Measurements from ENCODE around the gene CARD9.
"Not testable (repeated sequence)": the region's sequence is repeated elsewhere in the genome, so short reads cannot be mapped to it uniquely, and the experiment has no call there.

The CARD9 gene, protein sequence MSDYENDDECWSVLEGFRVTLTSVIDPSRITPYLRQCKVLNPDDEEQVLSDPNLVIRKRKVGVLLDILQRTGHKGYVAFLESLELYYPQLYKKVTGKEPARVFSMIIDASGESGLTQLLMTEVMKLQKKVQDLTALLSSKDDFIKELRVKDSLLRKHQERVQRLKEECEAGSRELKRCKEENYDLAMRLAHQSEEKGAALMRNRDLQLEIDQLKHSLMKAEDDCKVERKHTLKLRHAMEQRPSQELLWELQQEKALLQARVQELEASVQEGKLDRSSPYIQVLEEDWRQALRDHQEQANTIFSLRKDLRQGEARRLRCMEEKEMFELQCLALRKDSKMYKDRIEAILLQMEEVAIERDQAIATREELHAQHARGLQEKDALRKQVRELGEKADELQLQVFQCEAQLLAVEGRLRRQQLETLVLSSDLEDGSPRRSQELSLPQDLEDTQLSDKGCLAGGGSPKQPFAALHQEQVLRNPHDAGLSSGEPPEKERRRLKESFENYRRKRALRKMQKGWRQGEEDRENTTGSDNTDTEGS

DNA sequence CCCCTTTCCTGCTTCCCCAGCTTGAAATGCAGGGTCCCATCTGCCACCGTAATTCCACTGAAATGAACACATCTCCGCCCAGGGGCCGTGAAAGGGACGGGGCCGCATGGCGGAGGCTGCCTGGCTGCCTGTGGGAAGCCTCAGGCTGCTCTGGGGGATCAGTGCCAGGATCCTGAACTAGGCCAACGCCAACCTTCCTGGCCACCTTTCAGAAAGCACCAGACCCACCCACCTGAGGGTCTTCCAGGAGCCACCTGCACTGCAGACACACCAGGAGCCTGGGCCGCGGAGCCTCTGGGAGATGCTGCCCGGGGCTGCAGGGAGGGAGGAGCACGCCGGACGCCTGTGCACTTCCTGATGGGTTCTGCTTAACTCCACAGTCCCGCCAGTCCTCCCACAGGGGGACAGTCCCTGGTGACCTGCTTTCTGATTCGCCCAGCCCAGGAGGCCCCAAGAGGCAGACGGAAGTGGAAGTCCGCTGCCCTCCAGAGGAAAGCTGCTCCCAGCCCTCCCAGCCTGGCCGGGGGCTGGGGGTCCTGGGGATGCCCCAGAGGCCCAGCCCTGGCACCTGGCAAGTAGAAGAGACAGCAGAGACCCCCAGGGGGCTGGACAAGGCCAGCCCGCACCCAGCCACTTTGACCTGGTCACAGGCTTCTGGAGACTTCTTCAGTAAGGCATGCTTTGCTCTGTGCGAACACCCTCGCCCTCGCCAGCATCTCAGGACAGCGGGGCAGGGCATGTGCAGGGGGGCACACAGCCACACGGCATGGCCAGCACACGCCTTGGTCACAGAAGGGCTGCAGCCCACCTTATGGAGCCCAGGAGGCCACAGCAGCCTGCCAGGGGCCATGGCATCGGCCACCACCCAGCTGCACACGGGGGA, at the start of gene CARD9:
Gene CARD9 (minus strand): TSS at position 370 of the 883 bp plus-strand sequence. CDS start 1,591 bp downstream, outside the sequence.
- DNase-seq, result no peak

DNA sequence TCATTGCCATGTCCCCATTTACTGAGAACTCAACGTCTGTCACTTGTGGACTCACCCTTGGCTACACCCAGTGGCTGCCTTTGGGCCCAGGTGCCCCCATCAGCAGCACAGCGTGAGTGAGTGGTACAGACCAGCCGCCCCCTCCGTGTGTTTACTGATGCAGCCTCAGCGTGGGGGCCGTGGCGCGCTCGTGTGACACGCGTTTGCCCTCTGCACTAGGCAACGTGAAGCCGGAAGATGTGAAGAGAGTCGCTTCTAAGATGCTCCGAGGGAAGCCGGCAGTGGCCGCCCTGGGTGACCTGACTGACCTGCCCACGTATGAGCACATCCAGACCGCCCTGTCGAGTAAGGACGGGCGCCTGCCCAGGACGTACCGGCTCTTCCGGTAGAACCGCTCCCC, 49.4 kb upstream of the CARD9 start:
- no peak for DNase-seq

DNA sequence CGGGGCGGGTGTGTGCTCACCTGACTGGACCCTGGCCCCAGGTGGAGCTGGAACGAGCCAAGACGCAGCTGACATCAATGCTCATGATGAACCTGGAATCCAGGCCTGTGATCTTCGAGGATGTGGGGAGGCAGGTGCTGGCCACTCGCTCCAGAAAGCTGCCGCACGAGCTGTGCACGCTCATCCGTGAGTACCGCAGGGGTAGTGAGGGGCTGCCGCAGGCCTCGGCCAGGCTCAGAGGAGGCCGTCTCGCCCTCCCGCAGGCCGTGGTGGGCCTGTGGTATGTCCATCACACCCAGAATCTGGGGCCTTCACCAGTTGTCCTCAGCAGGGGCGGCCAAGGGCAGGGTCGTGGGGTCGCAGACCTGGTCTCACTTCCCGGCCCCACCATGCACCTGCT, 48.3 kb upstream of the CARD9 start:
- no peak for DNase-seq

DNA sequence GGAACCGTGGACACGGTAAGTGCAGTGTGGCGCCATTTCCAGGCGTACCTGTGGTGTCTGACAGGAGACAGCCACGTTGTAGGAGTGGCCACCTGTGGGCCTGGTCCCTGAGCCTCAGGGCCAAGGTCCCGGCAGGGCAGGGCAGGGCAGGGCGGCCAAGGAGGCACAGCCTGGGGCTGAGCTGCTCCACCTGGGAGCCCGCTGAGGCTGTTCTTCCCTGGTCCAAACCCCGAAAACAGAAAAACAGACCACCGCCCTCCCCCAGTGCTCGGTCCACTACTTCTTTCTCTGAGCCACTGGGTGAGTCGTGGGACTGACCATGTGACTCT, 45.6 kb upstream of the CARD9 start:
- DNase-seq, result no peak

DNA sequence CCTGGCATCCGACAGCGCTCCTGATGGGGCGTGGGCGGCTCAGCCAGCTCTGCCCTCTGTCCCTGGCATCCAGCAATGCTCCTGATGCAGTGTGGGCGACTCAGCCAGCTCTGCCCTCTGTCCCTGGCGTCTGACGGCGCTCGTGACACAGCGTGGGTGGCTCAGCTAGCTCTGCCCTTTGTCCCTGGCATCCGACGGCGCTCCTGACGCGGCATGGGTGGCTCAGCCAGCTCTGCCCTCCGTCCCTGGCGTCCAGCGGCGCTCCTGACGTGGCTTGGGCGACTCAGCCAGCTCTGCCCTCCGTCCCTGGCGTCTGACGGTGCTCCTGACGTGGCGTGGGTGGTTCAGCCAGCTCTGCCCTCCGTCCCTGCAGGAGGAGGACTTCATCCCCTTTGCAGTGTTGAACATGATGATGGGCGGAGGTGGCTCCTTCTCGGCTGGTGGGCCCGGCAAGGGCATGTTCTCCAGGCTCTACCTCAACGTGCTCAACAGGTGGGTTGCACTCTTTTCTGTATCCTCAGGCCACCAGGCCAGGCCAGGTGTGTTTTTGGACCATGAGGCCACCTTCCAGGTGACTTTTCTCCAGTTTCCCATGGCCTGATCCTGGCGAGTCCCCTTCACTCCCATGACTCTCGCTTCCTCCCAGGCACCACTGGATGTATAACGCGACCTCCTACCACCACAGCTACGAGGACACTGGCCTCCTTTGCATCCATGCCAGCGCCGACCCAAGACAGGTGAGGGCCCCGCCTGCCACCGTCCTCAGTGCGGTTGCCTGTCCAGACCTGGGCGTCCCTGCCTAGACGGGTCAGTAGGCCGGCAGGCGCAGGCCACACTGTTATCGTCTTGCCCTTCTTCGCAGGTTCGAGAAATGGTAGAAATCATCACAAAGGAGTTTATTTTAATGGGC, 45.0 kb upstream of the CARD9 start:
- no peak for DNase-seq

DNA sequence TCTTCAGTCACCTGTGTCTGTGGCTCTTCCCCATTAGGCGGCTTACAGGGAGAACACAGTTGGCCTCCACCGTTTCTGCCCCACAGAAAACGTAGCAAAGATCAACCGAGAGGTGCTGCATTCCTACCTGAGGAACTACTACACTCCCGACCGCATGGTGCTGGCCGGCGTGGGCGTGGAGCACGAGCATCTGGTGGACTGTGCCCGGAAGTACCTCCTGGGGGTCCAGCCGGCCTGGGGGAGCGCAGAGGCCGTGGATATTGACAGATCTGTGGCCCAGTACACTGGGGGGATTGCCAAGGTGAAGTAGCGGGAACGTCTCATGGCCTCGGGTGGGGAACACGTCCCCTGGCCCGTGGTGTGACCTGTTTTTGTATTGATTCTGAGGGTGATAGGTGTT, 43.4 kb upstream of the CARD9 start:
- DNase-seq, result no peak

DNA sequence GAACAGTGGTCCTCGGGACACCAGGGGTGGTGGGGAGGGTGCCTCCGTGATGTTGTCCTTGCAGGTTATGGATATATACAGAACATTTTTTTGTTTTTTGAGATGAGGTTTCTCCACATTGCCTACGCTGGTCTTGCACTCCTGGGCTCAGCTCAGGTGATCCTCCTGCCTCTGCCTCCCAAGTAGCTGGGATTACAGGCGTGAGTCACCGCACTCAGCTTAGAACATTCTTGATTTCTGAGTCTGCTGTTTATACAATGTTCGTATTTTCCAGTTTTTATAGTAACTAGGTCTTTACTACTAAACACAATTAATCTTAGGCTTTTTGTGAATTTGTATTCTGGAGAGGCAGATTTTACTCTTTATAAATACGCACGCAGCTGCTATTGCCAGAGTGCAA, 43.0 kb upstream of the CARD9 start:
- no peak for DNase-seq

DNA sequence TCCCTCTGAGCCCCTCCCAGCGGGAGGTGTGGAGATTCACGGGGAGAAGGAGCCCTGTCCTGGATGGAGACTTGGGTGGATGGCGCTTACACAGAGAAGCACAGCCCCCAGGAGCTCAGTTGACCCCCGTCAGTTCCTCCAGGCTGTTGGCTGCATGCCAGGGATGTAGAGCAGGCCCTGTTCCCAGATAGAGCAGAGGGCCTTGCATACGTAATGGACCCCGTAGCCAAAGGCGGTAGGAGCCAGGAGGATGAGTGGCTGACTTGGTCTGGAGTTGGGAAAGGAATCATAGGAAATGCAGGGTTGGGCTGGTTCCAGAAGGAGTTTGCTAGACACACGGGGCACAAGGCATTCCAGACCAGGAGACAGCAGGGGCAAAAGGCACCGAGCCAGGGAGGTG, 39.5 kb upstream of the CARD9 start:
- no peak for DNase-seq

DNA sequence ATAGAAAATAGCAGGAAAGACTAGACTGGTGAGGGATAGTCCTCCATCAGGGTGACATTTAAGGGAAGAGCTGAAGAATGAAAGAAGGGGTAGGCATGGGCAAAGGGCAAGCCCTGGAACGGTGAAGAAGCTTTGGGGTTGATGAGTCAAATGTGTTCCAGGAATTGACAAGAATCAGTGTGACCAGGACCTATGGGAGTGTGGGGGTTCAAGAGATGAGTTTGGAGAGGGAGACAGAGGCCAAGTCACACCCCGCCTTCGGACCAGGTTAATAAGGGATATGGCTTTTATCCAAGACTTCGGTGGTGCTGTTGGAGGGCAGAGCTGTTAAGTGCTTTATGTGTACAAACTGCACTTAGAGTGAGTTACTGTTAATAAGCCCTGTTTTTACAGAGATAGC, 37.9 kb upstream of the CARD9 start:
- no peak for DNase-seq

DNA sequence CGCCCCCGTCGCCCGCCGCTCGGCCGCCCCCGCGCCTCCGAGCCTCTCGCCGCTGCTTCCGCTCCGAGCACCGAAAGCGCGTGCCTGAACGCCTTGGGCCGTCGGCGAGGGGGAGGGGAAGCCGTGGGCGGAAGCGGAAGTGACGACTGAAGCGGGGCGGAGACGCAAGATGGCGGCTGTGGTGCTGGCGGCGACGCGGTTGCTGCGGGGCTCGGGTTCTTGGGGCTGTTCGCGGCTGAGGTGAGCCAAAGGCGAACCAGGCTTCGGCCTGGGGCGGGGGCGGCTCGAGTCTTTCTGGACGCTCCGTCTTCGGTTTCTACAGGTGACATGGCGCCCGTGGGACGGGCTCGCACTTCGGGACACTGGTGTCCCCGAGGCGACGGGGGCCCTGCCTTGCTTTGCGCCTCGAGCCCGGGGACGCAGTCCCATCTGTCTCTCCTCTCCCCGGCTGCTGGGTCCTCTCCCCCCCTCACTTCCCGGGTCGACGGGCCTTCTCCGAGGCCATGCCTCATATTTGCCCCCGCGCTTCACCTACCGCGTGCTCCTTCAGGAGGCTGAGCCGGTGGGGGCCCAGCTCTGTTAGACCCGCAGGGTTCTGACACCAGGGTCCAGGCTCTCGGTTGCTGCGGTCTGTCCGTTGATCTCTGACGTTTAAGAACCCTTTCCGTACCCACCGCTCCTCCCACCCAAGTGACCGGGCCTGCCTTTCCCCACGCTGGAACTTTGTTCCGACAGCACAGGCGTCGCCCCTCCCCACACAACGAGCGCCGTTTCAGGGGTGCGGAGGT, 37.2 kb upstream of the CARD9 start, which contains the start of the genes ENTR1 and PMPCA:
Gene ENTR1 (minus strand): TSS at position 115 of the 788 bp plus-strand sequence. CDS start 217 bp downstream, outside the sequence.
Gene PMPCA (plus strand): TSS at position 159 of the 788 bp plus-strand sequence. CDS start 11 bp downstream, at position 170.
- peak; percentile 58 for DNase-seq

DNA sequence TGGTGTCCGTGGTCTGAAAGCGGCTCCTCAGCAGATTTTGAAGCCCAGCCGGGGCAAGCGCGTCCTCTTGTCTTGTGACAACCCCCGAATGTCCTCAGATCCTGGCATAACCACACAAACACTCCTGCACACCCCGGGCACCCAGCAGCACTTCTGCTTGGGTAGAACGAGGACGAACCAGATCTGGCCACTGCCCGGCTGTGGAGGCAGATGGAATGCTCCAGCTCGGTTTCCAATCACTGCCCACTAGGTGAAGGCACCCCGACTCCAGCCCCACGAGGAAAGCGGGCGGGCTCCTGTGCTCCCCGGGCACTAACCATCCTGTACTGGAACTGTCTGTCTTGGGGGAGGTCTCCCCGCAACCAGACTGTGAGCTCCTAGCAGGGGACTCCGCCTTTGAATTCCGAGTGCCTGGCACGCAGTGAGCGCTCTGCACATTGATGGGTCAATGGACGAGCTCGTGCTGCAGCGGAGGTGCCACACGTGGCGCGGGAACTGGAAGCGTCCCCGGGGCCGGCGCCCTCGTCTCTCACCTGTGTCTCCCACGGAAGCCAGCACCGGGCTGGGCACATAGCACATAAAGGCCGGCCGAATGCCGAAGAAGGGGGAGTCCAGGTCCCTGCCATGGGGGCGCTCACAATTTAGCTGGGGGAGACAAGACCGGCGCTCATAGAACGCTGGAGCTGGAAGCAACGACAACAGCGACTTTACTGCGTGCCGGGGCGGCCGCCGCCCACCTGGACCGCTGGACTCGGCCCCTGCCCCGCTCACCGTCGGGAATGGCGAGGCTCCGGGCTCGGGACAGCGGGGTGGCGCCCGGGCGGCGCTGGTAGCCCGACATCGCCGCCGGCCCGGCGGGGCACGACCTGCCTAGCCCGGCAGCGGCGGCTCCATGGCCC, 36.3 kb upstream of the CARD9 start:
- no peak for DNase-seq

DNA sequence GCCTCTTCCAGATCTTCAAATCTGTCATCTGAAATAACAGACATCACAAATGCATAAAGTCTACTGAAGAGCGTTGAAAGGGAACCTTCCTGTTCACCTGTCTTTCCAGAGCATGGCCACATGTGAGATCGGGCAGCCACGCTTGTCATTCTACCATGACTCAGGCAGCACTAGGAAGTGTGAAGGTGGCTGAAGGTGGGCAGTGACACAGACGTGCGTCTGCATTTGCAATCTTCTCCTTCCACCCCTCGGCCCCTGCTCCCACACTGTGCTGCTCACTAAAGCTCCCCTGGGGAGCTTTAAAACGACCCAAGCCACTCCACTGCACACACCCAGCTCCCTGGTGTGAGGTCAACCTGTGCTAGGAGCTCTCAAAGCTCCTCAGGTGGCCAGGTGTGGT, 34.4 kb upstream of the CARD9 start:
- DNase-seq, result no peak

DNA sequence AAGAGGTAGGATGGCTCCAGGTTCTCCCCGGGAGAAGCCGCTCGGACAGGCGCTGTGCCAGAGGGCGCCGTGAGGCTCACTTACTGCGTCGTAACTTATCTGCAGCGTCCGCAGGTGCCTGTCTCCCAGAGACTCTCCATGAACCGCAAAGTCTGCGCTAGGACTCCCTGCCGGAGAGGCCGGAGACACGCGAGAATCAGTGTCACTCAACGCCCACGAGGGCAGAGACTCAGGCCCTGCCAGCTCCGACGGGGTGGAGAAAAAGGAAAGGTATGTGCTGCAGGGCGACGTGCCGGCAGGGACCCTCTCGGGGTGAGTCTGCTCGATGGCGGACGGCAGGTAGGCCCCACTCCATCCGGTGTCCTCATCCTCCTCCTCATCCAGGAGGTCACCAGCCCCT, 33.6 kb upstream of the CARD9 start:
- not testable (repeated sequence) for DNase-seq

DNA sequence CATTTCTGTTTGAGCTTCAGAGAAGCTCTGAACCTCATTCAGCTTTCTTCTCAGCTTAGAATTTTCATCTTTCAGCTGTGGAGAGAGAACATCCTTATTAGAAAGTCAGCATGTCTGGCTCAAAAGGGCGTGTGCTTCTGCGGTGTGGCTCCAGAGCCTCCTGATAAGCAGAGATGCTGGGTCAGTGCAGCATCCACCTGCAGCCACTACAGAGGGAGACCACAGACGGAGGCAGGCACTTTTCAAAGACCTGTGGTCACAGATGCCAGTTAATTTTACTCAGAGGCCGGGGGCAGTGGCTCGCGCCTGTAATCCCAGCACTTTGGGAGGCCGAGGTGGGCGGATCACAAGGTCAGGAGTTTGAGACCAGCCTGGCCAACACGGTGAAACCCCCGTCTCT, 32.4 kb upstream of the CARD9 start:
- DNase-seq, result not testable (repeated sequence)

DNA sequence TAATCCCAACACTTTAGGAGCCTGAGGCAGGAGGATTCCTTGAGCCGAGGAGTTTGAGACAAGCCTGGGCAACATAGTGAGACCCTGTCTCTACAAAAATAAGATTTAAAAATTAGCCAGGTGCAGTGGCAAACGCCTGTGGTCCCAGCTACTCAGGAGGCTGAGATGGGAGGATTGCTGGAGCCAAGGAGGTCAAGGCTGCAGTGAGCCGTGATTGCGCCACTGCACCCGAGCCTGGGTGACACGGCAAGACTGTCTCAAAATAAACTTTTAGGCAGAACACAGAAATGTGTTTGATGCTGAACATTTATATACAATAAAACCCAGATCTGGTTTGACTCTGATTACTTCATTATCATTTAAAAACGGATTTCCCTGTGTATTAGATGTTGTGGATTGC, 32.0 kb upstream of the CARD9 start:
- DNase-seq, result no peak

DNA sequence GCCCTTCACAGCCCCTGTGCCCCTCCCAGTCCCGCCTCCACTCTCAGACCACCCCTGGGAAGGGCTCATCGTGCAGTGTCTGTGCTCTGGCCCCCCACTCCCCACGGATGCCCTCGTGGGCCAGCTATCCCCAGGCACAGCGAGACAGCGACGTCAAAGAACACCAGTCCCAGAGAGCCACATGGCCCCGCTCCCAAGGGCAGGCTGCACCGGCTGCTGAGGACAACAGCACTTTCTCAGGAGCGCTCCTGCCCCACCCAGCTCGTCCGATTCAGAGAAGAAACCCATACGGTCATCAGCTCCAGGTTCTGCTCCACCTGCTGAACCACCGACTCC, 31.3 kb upstream of the CARD9 start:
- DNase-seq, result no peak

DNA sequence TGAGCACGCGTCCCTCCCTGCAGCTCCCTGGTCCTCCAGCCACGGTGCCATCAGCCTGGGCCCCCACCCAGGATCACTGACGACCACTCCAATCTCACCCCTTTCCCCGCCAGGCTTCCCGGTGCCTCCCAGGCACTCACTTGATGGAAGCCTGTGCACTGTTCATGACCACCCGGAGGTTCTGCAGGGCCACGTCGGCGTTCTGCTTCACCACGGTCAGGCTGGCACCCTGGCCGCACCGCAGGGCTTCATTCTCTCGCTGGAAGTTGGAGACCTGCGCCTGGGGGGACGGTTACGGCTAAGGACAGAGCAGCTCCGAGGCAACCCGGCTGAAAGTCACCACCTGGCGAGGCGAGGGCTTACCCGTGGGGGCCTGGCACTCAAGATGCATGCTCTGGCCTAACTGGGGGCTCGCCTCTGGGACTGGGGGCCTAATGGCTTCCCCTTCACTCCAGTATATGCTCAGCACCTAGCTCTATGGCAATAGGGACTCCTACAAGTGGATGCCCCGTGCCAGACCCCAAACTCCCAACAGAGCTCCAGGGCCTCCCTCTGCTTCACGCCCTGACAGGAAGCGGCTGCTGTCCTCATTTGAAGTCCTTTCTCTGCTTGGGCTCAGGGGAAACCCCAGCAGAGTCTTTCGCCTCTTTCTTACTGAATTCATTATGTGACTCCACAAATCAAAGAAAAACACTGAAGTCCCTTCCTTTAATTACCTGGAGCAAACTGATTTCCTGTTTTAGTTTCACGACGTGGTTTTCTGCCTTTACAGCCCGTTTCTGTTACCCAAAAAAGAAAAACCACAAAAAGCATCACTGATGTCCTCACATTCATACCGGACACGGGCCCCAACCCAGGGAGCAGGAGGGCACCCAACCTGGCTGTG, 30.7 kb upstream of the CARD9 start:
- no peak for DNase-seq

DNA sequence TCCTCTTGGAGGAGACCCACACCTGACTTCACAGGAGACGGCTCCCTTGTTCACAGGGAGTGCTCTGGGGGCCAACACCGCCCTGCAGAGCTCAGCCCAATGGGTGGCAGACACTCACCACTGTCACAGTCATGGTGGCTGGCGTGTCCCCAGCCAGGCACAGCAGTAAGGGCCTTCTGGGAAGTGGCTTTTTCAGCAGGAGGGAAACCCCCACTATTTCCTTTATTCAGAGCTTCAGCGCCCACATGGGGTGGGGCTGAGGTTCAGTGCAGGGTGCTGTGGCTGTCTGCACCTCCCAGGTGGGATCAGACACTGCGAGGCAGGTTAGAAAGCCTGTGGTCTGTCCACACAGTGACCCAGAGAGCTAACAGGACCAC, 30.1 kb upstream of the CARD9 start:
- DNase-seq, result no peak

DNA sequence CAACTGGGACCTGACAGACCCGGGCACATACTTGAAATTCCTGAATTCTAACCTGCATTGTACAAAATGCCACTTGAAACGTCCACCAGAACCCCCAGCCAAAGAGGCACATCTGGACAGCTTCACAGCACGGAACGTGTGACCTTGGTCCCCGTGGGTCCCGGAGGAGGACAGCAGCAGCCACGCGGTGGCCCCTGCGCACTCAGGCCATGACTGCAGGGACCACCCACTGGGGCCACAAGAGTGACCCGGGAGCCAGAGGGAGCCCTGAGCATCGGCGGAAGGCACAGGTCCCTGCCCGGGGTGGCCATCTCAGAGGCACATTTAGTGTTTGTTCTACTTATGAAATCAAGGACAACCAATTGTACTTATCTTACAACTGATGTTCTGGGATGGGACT, 28.6 kb upstream of the CARD9 start:
- no peak for DNase-seq

Data from T1000 (cell line).